Epithelial cell of proximal tubule (primary cell): ENCODE data around the gene CA9. TPM values are rescaled to one million over a fixed set of nuclear protein-coding genes. Genes with fewer than 3 reads are reported as not detected.

ENCODE experiments used
- DNase-seq: peaks from one replicate; pipeline ENCODE4 v3.0.0-alpha.2; 2011; ENCODE audit warnings: low read depth
- H3K4me3 ChIP-seq: 2 replicates; pipeline ENCODE4 v1.5.1; 2011; ENCODE audit warnings: low read depth, mild to moderate bottlenecking, low read length
- CTCF ChIP-seq: conservative IDR thresholded peaks from 2 replicates; pipeline ENCODE4 v1.5.1; 2012; ENCODE audit warnings: low read depth, mild to moderate bottlenecking, low read length
- total RNA-seq: library from RNA; depleted of rRNA; stranded (reverse); fragments of >200 nt; gene quantifications from 2 replicates; pipeline ENCODE4 v1.2.3, GENCODE V29; 2015

Gene CA9
- total RNA-seq, 1 donor from 2014 or later, result not detected

GRCh38 chr9:35697486-35697885 lies 23.8 kb downstream of the CA9 start:
- DNase-seq, result no peak
- H3K4me3 ChIP-seq, result no peak overlapping the region
- no peak for TF ChIP-seq CTCF

- H3K4me3 ChIP-seq, result no peak overlapping the region
Observed at GRCh38 chr9:35698231-35698630, 24.5 kb downstream of the CA9 start.

GRCh38 chr9:35700031-35700430 lies 26.3 kb downstream of the CA9 start:
- H3K4me3 ChIP-seq, result no peak overlapping the region
- no peak for TF ChIP-seq CTCF
- DNase-seq, result no peak

More at GRCh38 chr9:35698231-35698630, 24.5 kb downstream of the CA9 start:
- no peak for DNase-seq
- no peak for TF ChIP-seq CTCF

GRCh38 chr9:35700942-35701341 lies 27.2 kb downstream of the CA9 start:
- DNase-seq, result no peak
- no peak for TF ChIP-seq CTCF
- no peak overlapping the region for H3K4me3 ChIP-seq

- TF ChIP-seq CTCF, result no peak
- DNase-seq, result no peak
- H3K4me3 ChIP-seq, result no peak overlapping the region
Observed at GRCh38 chr9:35702696-35703095, 29.0 kb downstream of the CA9 start.

GRCh38 chr9:35703906-35704672 lies 30.4 kb downstream of the CA9 start:
- H3K4me3 ChIP-seq, result no peak overlapping the region
- no peak for DNase-seq
- no peak for TF ChIP-seq CTCF

- DNase-seq, result no peak
- no peak for TF ChIP-seq CTCF
- no peak overlapping the region for H3K4me3 ChIP-seq
Observed at GRCh38 chr9:35705372-35705771, 31.6 kb downstream of the CA9 start.
